HUDEP-2 (cell line): ENCODE data around the gene KIF26A.

ENCODE experiments used
- DNase-seq, 76 experiments: peaks; one replicate each; lab custom pipeline; 2025; ENCODE audit not compliant: unreplicated experiment in 76 of 76; lab: John Stamatoyannopoulos, UW

KIF26A gene

GRCh38 chr14:104111301-104112112, 26.9 kb upstream of the KIF26A start:
- no peak for DNase-seq

- DNase-seq, result no peak
These were observed 26.3 kb upstream of the KIF26A start for GRCh38 chr14:104112113-104112505.

GRCh38 chr14:104112609-104113571, 25.5 kb upstream of the KIF26A start:
- no peak for DNase-seq

GRCh38 chr14:104113631-104114420, 24.6 kb upstream of the KIF26A start:
- no peak for DNase-seq

- DNase-seq, result no peak
These were observed 23.8 kb upstream of the KIF26A start for GRCh38 chr14:104114421-104115130.

GRCh38 chr14:104115131-104115600, 23.2 kb upstream of the KIF26A start:
- DNase-seq, result no peak

- DNase-seq, result no peak
These were observed 22.6 kb upstream of the KIF26A start for GRCh38 chr14:104115691-104116287.

- DNase-seq, result no peak
These were observed 22.1 kb upstream of the KIF26A start for GRCh38 chr14:104116288-104116755.

- no peak for DNase-seq
These were observed 21.5 kb upstream of the KIF26A start for GRCh38 chr14:104116756-104117340.

- no peak for DNase-seq
These were observed 20.9 kb upstream of the KIF26A start for GRCh38 chr14:104117341-104118005.

GRCh38 chr14:104118006-104118844, 20.2 kb upstream of the KIF26A start:
- no peak for DNase-seq

GRCh38 chr14:104119119-104119487, 19.3 kb upstream of the KIF26A start:
- DNase-seq, result no peak

GRCh38 chr14:104119488-104120251, 18.7 kb upstream of the KIF26A start:
- DNase-seq, result no peak

GRCh38 chr14:104120281-104120741, 18.1 kb upstream of the KIF26A start:
- no peak for DNase-seq

- no peak for DNase-seq
These were observed 17.2 kb upstream of the KIF26A start for GRCh38 chr14:104121142-104121541.

- DNase-seq, result no peak
These were observed 14.5 kb upstream of the KIF26A start for GRCh38 chr14:104123879-104124278.

- no peak for DNase-seq
These were observed 13.4 kb upstream of the KIF26A start for GRCh38 chr14:104125011-104125410.
